Sigmoid colon (tissue), 4 donors: Measurements from ENCODE around the gene RANBP1.

Source experiments
- CTCF ChIP-seq, 4 experiments: fragments of 450-650 bp in 3 of 4; fragments of 200-600 bp in 1 of 4; IDR thresholded peaks; one replicate each; pipeline ENCODE4 v1.5.1; 2016 to 2019; ENCODE audit warnings: antibody characterized with exemption in 4 of 4, mild to moderate bottlenecking in 3 of 4, moderate library complexity in 2 of 4
- POLR2A ChIP-seq, 2 donors: fragments of 450-650 bp; IDR thresholded peaks; one replicate each; pipeline ENCODE4 v1.6.1; 2016; ENCODE audit warnings: antibody characterized with exemption in 2 of 2, mild to moderate bottlenecking in 2 of 2, moderate library complexity in 2 of 2
- POLR2AphosphoS5 ChIP-seq, 4 donors: sonication (generic); formaldehyde crosslinking; IDR thresholded peaks; one replicate each; pipeline ENCODE4 v1.6.1; 2017; ENCODE audit warnings: antibody characterized with exemption in 4 of 4

- TF ChIP-seq POLR2A (IDR thresholded peaks at IDR 0.05) (no peak), CTCF (IDR thresholded peaks at IDR 0.05) (no peak), POLR2AphosphoS5 (IDR thresholded peaks at IDR 0.05) (no peak)
Measured at GRCh38 chr22:20171288-20172140, 55.6 kb downstream of the RANBP1 start.
